ENCODE data around the gene TIMP3. TPM values are rescaled to one million over a fixed set of nuclear protein-coding genes. Genes with fewer than 3 reads are reported as not detected.

The TIMP3 gene
- total RNA-seq, 1 donor from 2014 or later, result 8.3 TPM

GRCh38 chr22:32829451-32829851 is 27.9 kb downstream of the TIMP3 start:
- DNase-seq (ENCODE audit: low read depth), result no peak
- TF ChIP-seq, protein P1, sequence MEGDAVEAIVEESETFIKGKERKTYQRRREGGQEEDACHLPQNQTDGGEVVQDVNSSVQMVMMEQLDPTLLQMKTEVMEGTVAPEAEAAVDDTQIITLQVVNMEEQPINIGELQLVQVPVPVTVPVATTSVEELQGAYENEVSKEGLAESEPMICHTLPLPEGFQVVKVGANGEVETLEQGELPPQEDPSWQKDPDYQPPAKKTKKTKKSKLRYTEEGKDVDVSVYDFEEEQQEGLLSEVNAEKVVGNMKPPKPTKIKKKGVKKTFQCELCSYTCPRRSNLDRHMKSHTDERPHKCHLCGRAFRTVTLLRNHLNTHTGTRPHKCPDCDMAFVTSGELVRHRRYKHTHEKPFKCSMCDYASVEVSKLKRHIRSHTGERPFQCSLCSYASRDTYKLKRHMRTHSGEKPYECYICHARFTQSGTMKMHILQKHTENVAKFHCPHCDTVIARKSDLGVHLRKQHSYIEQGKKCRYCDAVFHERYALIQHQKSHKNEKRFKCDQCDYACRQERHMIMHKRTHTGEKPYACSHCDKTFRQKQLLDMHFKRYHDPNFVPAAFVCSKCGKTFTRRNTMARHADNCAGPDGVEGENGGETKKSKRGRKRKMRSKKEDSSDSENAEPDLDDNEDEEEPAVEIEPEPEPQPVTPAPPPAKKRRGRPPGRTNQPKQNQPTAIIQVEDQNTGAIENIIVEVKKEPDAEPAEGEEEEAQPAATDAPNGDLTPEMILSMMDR (conservative IDR thresholded peaks at IDR 0.05; ENCODE audit: low read depth, low read length), result no peak
- H3K4me3 ChIP-seq (ENCODE audit: low read depth, low read length), result no peak overlapping the region

- DNase-seq (ENCODE audit: low read depth), result no peak
- H3K4me3 ChIP-seq (ENCODE audit: low read depth, low read length), result no peak overlapping the region
- TF ChIP-seq, protein P1 (conservative IDR thresholded peaks at IDR 0.05; ENCODE audit: low read depth, low read length), result no peak
These were observed 29.0 kb downstream of the TIMP3 start for GRCh38 chr22:32830473-32830872.

DNA sequence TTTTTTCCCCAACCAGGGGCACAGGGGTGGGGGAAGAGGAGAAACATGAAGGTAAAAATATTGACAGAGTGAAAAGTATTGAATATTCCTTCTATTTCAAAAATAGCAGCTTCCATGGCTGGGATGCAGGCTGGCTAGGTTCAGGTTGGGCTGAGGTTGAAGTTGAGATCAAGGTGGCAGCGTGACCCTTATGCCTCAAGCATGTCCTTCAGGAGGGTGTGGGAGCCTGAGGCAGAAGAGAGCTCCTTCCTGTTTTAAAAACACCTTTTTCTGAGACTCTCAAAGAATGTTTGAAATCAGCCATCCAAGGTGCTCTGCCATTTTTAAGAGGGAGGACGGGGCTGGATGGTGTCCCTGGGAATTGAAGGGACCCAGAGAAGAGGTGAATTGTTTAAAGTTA is 29.5 kb downstream of the TIMP3 start:
- no peak overlapping the region for H3K4me3 ChIP-seq (ENCODE audit: low read depth, low read length)
- no peak for DNase-seq (ENCODE audit: low read depth)
- TF ChIP-seq, protein P1 (conservative IDR thresholded peaks at IDR 0.05; ENCODE audit: low read depth, low read length), result no peak

DNA sequence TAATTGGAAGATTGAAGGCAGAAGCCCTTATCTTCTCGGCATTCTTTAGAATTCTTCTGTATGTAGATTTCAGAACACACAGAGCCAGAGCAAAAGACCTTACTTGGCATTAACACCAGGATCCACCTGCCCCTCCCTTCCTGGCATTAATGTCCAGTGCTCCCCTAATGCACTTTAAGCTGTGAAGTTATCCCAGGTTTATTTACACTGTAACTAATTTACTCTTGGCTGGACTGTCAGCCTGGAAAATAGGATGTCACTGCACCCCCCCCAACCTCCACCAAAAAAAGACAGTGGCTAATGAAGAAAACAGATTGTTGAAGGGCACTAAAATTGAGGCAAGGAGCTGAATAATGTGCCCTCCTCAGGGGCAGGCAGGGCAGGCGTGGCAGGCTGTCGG is 30.1 kb downstream of the TIMP3 start:
- H3K4me3 ChIP-seq (ENCODE audit: low read depth, low read length), result no peak overlapping the region

GRCh38 chr22:32832174-32832573 is 30.7 kb downstream of the TIMP3 start:
- TF ChIP-seq, protein P1 (conservative IDR thresholded peaks at IDR 0.05; ENCODE audit: low read depth, low read length), result no peak
- H3K4me3 ChIP-seq (ENCODE audit: low read depth, low read length), result no peak overlapping the region
- DNase-seq (ENCODE audit: low read depth), result no peak

More for the DNA sequence above, 30.1 kb downstream of the TIMP3 start:
- no peak for DNase-seq (ENCODE audit: low read depth)
- TF ChIP-seq, protein P1 (conservative IDR thresholded peaks at IDR 0.05; ENCODE audit: low read depth, low read length), result no peak

DNA sequence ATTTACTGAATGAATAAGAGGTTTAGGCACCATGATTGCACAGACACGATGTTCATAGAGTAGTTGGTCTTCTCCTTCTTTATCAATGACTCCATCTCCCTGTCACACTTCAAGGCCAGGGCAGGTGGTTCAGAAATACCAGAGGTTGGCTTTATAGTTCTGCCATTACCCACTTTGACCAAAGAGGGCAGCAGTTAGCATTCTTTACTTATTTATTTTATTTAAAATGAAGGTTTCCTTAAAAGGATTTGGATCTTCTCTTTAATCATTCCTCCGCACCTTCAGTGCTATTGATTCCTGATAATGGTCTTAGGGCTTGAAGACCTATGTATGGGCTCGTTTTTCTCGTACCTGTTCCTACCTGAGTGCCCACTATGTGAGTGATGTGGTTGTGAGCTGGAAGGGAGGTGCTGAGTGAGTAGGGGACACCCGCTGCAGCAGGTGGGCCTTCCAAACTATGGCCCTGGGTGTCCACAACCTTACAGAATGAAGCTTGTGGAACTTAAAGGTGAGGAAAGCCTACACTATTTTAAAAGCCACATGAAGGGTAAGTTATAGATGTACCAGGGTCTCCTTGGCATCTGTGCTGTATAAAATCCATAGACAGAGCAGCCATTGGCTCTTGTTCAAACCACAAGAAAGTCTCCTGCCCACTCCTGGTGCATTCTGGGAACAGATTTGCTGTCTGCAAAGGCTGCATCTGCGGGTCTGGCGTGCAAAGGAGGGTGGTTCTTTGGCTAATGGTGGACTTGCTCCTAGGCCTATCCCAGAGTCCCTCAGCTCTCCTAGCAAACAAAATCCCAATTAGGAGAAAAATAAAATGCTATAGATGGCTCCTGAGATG is 35.0 kb downstream of the TIMP3 start:
- TF ChIP-seq, protein P1 (conservative IDR thresholded peaks at IDR 0.05; ENCODE audit: low read depth, low read length), result peak; percentile 61
- no peak for DNase-seq (ENCODE audit: low read depth)
- H3K4me3 ChIP-seq (ENCODE audit: low read depth, low read length), result no peak overlapping the region

GRCh38 chr22:32837142-32837541 is 35.6 kb downstream of the TIMP3 start:
- TF ChIP-seq, protein P1 (conservative IDR thresholded peaks at IDR 0.05; ENCODE audit: low read depth, low read length), result no peak
- H3K4me3 ChIP-seq (ENCODE audit: low read depth, low read length), result no peak overlapping the region
- DNase-seq (ENCODE audit: low read depth), result no peak
